Mucosa of descending colon (tissue), 3 donors: ENCODE results near the gene RNF144A. TPM values are rescaled to one million over a fixed set of nuclear protein-coding genes. Genes with fewer than 3 reads are reported as not detected.

Experiments
- ATAC-seq: fragments of 200-7000 bp; cut with Tn5 transposase; one replicate; pipeline ENCODE4 v1.9.1; 2020; ENCODE audit warnings: mild to moderate bottlenecking, moderate library complexity
- DNase-seq, 3 donors: peaks; one replicate each; pipeline ENCODE4 v3.0.0-alpha.2; 2020
- H3K36me3 ChIP-seq: fragments of 200-600 bp; one replicate; pipeline ENCODE4 v1.8.0; 2021; ENCODE audit warnings: low read depth, mild to moderate bottlenecking
- H3K4me1 ChIP-seq: fragments of 200-600 bp; one replicate; pipeline ENCODE4 v1.8.0; 2021; ENCODE audit warnings: low read depth, mild to moderate bottlenecking
- H3K4me3 ChIP-seq: fragments of 200-600 bp; one replicate; pipeline ENCODE4 v1.8.0; 2021; ENCODE audit warnings: mild to moderate bottlenecking
- H3K9me3 ChIP-seq: fragments of 200-600 bp; one replicate; pipeline ENCODE4 v1.8.0; 2021; ENCODE audit warnings: mild to moderate bottlenecking
- intact Hi-C, 2 donors: fragments of 100-400 bp; cut with DNase I in 1 of 2; cut with micrococcal nuclease in 1 of 2; formaldehyde crosslinking; loops; one replicate each; pipeline versions ENCODE4 v1.11.0 to v1.11.1; 2022; cut with DNase I, micrococcal nuclease
- total RNA-seq, 3 donors: library from RNA; stranded (reverse); fragmentation: NEBNext Ultra II Directional in 2 of 3; extraction: Animal tissue kit (Norgen Biotek cat#: 25700) in 2 of 3; gene quantifications; one replicate each; pipeline versions ENCODE4 v1.2.1 to v1.2.4, GENCODE V29; 2021 to 2023
- TF ChIP-seq, protein P1 (sequence below): fragments of 200-600 bp; IDR thresholded peaks from one replicate; pipeline ENCODE4 v1.8.0; 2022; ENCODE audit warnings: antibody characterized with exemption, mild to moderate bottlenecking
- donor health status: DM: no; HTN: no; CAD: no; lungs with moderate emphysema.
- donor health status: DM: no; HTN: no; CAD: no.
- donor health status: DM: no; HTN: yes; CAD: no.

The RNF144A gene
- total RNA-seq, 3 donors from 2014 or later, result 14.3 to 18.7 (median 18.3) TPM

DNA sequence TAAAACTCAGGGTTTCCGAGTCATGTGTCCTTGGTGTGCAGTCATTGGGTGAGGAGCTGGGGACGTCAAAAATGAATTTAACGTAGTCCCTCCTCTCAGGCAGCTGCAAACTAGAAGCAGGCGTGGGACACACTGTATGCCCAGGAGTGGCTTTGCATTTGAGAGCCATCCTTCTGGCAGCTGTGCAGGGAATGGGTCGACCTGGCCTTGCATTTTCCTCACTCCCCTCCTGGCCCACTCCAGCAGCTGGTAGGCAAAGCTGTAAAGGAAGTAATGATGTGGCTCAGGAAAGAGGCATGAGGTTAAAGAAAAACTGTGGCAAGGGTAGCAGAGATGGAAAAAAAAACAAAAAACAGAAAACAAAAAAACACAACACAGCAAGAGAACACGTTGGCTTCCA lies 46.5 kb downstream of the RNF144A start:
- Histone ChIP-seq H3K36me3 (no peaks in the 10 kb centered on the region), H3K4me1 (peaks cover 4% of the 10 kb centered on the region), H3K9me3 (no peaks in the 10 kb centered on the region), H3K4me3 (no peak overlapping the region)
- DNase-seq, result no peak
- ATAC-seq, result no peak
- TF ChIP-seq, protein P1, sequence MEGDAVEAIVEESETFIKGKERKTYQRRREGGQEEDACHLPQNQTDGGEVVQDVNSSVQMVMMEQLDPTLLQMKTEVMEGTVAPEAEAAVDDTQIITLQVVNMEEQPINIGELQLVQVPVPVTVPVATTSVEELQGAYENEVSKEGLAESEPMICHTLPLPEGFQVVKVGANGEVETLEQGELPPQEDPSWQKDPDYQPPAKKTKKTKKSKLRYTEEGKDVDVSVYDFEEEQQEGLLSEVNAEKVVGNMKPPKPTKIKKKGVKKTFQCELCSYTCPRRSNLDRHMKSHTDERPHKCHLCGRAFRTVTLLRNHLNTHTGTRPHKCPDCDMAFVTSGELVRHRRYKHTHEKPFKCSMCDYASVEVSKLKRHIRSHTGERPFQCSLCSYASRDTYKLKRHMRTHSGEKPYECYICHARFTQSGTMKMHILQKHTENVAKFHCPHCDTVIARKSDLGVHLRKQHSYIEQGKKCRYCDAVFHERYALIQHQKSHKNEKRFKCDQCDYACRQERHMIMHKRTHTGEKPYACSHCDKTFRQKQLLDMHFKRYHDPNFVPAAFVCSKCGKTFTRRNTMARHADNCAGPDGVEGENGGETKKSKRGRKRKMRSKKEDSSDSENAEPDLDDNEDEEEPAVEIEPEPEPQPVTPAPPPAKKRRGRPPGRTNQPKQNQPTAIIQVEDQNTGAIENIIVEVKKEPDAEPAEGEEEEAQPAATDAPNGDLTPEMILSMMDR, result no peak
- intact Hi-C loops, result no loop called here

DNA sequence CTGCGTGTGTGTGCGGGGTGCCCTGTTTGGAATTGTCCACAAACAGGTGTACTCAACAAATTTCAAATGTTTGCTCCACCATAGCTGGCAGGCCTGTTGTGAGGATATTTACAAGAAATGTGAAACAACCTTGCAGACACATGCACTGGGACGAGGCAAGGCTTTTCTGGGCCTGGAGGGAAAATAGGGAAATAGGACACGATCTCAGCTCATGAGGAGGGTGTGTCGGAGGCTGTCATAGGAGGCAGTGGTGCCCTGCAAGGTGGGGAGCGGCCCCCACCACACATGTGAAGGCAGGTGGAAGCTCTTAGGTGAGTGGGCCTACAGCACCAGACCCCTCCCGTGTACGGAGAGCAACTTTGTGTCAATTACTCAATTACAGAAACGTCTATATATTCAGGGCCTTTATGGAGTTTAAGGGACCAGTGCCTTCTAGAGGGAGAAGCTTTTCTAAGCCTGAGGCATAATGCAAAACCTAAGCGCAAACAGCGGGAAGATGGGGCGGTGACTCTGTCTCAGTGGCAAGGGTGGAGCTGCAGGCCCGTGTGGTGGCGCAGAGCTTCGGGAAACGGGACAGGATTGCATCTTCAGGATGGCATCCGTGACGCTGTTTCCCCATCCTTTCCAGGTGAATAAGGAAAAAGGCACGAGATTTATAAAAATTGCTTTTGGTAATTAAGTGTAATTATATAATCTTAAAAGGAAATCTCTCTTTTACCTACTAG lies 48.0 kb downstream of the RNF144A start:
- no peak for ATAC-seq
- no peaks in the 10 kb centered on the region for H3K9me3 ChIP-seq
- TF ChIP-seq, protein P1, result no peak
- DNase-seq, result no peak
- intact Hi-C loops, result no loop called here
- H3K4me3 ChIP-seq, result no peak overlapping the region
- H3K36me3 ChIP-seq, result no peaks in the 10 kb centered on the region
- peaks cover 4% of the 10 kb centered on the region for H3K4me1 ChIP-seq

DNA sequence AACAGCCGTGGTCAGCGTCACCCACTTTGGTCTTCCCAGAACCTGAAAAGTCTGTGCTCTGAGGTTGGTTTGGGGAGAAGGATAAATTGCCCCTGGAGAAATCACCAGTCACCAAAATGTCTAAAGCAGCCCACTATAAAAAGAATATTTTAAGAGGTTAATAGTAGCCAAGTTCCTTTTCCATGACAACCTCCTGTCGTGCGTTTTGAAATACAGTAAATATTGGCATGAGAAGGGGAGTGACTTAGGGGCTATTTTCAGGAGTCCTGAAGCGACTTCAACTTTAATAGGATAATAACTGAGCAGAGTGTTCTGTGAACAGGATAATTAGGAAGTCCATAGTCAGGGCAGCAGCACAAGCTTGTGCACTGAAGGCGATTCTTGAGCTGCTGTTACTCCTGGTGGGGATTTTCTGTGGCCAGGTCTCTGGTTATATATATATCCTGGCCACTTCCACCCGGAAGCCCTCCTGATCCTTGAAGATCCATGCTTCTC lies 49.3 kb downstream of the RNF144A start:
- Histone ChIP-seq H3K4me3 (no peak overlapping the region), H3K36me3 (no peaks in the 10 kb centered on the region), H3K9me3 (no peaks in the 10 kb centered on the region), H3K4me1 (no peaks in the 10 kb centered on the region)
- TF ChIP-seq, protein P1, result no peak
- intact Hi-C loops, result no loop called here
- DNase-seq (no peak), ATAC-seq (no peak)

DNA sequence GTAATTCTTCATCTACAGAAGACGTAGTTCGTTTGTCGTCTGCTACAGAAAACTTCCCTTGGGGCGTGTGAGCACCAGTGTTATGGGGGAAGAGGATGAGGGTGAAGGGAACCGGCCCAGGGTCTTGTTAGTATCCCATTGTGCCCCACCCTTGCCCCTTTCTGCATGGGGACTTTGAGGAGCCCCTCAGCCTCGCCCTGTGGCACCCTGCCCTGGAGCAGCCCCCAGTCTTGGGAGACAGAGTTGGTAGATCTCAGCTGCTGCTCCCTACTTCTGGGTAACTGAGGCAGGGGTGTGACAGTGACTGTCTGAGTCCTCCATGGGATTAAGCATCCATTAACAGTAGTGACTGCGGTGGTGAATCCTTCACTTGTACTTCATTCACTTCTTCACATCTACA lies 50.1 kb downstream of the RNF144A start:
- H3K4me3 ChIP-seq, result no peak overlapping the region
- intact Hi-C loops, result no loop called here
- ATAC-seq (no peak), DNase-seq (no peak)
- no peaks in the 10 kb centered on the region for H3K9me3 ChIP-seq
- no peaks in the 10 kb centered on the region for H3K36me3 ChIP-seq
- no peaks in the 10 kb centered on the region for H3K4me1 ChIP-seq
- TF ChIP-seq, protein P1, result no peak

DNA sequence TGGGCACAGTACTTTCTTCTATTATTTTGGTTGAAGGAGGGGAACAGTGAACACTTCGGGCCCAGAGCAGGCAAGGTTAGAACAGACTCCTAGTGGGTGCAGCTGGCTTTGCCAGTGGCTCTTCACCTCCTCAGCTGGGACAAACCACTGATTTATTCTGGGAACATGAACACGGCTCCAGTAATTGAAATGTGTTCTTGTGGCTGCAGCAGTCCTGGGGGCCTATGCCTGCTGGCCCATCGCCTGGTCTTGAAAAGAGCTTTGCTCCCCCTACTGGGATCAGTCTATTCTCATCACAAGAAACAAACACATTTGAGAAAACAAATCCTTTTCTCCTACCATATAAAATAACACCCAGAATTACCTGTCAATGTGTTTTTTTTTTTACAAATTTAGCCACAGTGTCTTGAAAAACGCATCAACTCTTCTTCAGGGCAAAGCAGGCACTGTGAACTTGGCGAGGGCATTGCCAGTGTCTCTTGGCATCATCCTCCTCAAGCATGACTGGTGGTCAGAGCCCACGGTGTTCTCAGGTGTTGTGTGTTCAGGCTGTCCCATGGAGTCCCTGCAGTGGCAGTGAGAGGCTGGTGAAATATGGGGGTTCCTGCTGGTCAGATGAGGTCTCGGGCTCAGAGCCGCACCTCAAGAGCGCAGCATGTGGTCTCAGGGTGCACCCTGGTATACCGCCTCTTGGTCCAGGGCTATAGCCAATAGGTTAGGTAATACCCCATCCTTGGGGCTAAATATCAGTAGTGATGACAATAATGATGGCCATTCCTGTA lies 51.3 kb downstream of the RNF144A start:
- H3K36me3 ChIP-seq, result no peaks in the 10 kb centered on the region
- H3K9me3 ChIP-seq, result no peaks in the 10 kb centered on the region
- intact Hi-C loops, result no loop called here
- ATAC-seq, result no peak
- no peak for DNase-seq
- H3K4me1 ChIP-seq, result no peaks in the 10 kb centered on the region
- TF ChIP-seq, protein P1, result no peak
- no peak overlapping the region for H3K4me3 ChIP-seq
